Activated CD4-positive, alpha-beta T cell treated with anti-CD3 and anti-CD28 coated beads, Interleukin-2, Interleukin-4, amounts not matched to agents 100 ng/mL and 50 ng/mL, durations not matched to agents 16 hours and 8 hours (primary cell): Measurements from ENCODE around the gene LRMDA.

Experiments
- DNase-seq: peaks from one replicate; pipeline ENCODE4 v3.0.0-alpha.2; 2020; ENCODE audit warnings: low spot score

LRMDA gene

DNA sequence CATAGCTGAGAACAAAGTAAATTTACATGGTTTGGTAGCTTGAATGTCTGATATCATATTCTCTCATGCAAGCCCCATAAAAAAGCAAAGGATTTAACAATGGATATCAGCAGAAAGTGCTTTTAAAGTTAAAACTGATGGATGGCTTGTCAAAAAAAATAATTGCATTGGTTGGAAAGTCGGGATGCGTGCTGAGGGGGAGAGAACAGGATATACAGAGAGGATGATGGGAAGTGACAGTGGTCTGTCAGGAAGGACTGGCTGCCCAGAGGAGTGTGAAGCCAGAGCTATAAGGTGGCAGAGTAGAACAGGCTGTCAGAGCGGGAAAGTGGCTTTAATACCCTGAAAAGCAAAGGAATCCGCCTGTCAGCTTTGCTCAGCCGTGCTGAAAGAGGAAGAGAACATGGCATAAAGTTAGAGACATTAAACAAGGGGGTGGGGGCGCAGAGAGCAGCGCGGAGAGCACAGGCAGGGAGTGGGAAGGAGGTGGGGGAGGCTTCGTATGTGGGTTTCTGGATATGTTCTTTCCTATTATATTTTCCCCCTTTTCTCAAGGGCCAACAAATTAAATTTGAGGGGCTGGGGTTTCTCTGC, 493.0 kb downstream of the LRMDA start:
- DNase-seq: no peak

DNA sequence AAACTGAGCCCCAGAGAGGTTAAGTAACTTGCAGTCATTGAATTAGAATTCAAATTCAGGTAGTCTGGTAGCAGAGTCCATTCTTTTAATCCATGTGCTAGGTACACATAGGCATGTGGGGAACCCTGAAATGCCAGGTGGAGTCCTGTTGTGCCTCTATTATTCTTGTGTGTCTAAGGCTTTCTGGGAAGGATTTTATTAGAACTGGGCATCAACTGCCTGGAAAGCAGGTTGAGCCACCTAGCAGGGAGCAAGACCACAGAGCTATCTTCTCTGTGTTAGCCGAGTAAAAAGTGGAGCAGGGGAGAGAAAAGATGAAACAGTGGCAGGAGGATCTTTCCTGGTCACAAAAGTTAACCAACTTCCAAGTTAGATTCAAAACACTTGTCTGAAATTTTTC, 494.6 kb downstream of the LRMDA start:
- no peak for DNase-seq

DNA sequence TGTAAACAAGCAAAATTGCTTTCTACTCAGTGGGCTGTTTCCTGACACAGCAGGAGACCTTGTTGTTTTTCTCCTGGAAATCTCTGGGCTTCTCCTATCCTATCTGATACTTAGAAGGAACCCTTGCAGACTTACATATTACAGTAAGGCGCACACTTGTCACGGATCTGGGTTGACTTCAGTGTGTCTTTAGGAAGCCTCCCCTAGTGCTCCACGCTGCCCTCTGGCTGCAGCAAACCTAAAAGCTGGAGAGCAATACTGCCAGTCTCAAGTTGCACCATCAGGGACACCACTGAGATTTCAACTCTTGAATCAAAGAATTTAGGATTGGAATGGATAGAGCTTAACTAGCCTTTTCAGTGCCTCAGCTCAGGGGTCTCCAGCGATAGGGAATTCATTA, 495.3 kb downstream of the LRMDA start:
- no peak for DNase-seq

DNA sequence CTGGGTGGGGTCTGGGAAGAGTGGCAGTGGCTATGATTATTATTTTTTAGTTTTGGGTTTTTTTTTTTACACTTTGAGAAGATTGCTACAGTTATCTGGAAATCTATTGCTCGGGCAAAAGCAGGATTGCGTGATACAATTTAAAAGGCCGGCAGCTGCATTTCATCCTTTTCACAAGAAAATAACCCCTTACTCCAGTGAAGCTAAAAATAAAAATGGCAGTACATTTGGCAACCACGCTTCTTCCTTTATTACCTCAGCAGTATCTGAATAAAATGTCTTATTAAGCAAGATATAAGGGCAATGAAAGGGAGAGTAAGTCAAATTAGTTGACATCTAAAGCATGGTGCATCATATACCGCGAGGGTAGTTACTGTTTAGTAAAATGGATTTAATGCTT, 496.8 kb downstream of the LRMDA start:
- DNase-seq: no peak

DNA sequence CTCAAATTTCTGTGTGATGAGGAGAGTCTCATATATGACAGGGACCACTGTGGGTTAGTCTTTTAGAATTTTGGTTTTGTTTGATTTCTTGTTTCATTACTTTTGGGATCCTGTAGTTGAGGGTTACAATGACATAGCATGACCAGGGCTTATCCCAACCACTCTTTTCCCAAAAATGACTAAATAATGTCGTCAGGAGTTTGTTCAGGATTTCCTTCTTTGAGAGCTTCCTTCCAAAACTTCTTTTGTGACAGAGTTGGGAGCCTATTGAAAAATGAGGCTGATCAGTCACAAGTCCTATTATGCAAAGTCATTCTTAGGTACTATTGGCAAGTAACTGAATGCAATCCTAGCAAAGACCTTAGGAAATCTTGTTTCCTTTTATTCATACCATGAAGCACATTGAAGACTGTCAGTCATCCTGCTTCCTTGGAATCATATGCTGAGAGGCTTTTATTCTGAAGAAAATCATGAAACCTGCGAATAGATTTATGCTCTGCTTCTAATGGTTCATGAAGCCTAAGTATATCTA, 498.3 kb downstream of the LRMDA start:
- DNase-seq: no peak

DNA sequence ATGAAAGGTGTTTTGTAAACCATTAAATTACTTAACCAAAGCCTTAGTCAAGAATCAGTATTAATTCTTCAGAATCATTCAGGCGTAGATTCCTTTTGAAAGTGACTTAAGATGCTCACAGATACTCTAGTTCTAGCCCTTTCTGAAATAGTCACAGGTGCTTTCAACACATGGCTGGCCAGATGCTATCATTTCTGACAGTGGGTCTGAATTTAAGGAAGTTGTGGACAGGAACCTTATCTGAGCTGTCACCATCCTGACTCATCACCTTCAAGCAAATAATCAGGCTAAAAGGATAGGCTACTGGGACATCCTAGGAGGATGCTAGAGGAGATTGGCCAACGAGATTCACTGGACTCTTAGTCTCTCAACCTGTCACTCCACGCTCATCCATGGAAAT, 501.5 kb downstream of the LRMDA start:
- DNase-seq: no peak

DNA sequence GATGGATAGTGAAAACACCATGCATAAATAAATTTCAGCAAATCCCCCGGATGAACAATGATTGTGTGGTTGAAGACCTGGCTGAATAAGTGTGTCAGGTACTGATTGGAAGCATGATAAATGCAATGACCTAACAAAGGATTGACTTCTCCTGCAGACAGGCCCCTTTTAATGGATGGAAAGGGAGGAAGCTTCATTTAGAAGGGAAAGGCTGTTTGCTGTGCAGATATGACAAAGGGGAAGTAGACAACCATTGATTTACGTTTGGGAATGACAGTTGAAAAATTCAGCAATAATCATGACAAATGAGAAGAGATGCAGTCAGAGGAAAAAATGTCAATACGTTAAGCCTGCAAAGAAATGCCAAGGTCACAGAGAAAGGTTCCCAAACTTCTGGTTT, 503.8 kb downstream of the LRMDA start:
- no peak for DNase-seq

DNA sequence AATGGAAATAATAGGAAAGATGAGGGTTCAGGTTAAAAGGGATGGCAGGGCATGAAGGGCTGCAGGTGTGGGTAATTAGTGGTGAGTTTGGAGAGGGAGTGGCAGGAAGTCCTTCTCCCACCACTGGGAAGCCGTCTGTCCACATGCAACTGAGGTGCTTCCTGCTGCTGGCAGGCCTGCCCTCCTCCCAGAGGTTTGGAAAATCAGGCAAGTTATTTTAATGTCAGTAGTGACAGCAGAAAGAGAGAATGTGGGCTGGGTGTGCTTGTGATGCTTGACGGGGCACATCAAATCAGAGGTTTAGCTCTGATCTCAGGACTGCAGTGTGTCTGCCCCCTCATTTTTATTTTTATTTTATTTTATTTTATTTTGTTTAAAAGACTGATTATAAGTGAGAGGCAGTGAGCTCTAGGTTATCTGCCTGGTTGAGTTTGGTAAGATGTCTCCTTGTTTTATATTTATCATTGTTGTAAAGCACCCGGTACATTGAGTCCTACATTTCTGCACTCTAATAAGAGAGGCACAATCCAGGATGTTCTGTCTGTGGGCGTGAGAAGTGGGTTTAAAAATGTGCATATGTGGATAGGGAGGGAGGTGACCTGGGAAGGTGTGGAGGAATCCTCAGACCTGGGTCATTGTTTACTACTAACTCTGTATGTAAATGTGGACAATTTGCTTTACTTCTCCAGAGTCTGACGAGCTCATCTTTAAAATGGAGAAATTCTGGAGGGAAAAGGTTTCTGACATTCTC, 504.4 kb downstream of the LRMDA start:
- no peak for DNase-seq

DNA sequence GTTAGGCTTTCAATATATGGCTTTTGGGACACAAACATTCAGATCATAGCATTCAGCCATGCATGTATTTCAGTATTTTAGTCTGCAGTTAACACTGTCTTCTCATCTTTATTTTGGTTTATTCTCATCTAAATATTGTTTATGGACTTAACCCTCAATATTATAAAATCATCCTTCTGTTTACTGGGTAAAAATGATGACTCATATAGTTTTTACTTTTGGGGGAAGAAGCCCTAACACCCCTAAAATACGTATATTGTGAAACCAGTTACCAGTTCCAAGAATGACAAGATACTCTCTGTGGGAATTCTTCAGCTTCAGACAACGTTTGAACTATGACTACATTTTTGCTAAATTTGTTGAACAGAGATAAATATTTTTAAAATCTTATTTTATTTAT, 505.4 kb downstream of the LRMDA start:
- DNase-seq: no peak

DNA sequence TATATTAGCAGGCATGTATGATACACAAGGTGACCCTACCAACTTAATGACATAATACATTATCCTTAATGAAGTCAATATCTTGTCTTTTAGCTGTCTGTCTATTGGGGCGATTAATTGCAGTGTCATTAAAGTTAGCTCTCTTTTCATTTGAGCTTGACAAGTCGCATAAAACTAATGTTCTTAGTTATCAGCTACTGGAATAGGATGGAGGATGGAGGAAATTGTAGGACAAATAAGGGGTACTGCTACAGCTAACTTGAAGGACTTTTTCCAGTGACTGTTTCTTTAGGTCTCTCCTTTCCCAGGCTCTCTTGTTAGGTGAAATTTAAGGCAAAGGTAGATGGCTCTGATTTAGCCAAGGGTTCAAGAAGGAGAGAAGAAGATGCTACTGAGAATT, 506.4 kb downstream of the LRMDA start:
- DNase-seq: no peak

DNA sequence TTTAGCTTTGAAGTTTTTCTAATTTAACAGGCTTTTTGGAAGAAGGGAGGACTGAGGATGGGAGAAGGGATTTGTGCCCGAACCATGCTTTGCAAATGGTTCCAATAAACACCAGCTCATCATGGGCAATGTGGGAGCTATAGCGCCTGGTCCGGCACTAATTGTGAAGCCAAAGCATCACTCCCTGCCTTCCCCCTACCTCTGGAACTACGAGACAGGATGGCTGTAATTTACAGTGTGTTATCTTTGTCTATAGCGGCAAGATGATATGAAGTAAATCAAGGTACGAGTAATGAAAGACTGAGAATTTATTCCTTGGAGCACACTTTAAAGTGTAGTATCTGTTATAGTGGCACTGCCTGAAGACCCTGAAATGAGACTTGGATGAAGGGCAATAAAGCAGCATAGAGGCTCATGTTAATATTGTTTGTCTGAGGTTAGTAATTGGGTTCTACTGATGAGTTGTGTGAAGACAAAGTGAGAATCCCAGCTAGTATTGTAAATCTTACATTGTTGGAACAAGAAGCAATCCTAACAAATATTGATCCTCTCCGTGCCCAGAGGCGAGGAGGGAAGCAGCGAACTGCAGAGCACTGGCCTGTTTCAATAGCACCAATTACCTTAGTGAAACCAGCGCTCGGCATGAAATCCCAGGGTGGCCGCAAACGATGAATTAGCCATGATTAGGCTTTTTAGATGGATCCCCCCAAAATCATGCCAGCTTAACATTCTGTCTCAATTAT, 507.1 kb downstream of the LRMDA start:
- DNase-seq: no peak

DNA sequence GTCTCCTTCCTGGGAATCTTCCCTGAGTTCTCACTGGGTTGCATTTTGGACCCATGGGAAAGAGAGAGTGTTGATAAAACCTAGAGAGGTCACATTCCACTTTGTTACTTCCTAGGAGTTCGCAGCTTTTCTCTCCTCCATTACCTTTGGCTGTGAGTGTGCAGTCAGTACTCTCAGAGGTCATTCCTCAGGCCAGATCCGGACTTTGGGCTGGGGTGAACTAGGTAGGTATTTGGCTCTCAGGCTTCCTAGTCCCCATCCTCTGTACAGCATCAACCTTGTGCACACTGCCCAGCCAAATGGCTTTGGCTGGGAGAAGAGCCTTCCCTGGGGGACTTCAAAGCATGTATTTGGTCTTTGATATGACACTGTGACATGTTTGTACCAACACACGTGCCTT, 508.1 kb downstream of the LRMDA start:
- no peak for DNase-seq

DNA sequence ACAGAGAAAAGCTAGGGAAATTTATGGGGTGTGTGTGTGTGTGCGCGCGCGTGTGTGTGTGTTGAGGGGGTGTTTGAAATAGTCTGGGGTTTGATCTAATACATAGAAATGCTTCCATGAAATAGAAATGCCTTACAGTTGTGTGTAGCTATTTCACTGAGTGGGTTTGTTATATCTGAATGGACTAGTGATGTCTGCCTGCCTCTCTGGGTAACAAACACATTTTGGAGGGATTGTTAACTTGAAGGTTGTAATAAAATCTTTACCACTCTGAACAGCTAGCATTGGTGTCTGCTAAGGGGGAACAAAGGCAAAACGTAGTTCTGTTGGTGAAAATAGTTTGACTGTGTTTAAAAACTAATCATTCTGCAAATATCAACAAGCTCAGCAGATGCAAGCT, 509.3 kb downstream of the LRMDA start:
- no peak for DNase-seq

DNA sequence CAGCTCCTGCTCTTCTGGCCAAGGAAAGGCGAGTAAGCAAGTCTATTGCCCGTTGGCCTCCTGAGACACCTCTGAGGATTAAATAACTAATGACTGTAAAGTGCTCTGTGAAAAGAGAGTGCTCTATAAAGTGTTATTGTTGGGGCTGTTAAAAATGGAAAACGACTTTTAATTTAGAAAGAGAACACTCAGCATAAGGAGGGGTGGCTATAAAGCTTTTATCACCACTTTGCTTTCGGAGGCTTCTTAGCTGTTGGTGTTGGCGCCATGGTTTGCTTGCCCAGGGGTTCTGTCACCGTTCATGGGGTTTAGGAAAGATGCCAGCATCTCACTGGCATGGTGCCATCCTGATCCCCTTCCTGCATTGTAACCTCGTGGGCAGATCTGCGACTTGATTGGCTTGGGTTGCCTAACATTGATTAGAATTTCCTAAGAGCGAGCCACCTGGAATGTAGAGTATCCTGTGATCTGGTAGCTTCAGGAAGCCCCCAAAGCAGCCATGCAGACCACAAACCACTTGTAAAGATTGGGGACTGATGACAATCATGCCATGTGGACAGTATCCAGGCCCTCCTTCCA, 509.9 kb downstream of the LRMDA start:
- no peak for DNase-seq

DNA sequence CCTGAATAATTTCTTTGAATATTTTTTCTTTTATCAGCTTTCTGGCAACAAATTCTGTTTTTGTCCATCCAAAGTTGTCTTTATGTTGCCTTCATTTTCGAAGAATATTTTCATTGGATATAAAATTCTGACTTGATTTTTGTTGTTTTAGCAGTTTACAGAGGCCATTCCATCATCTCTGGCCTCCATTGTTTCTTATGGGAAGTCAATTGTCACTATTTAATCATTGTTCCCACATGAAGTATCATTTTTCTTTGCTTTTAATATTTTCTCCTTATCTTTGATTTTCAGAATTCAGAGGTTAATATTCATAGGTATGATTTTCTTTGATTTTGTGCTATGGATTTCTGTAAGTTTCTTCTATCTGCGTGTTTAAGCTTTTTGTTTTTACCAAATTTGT, 512.6 kb downstream of the LRMDA start:
- no peak for DNase-seq

DNA sequence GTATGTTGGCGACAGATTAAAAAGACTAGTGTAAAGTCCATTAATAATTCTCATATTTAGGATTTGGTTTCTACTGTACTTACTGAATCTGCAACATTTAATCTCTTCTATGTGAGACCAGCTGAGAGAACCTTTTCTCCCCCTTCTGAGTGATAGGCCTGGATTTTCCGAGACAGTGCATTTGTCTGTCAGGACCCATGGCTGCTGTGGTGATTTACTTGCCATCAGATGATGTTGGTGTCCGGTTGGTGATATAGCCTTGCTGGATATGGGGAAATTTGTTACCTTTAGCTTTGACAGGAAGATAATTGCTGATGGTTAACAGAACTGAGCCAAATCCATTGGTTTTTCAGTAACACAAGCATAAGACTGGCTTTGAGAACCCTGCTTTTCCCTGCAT, 517.2 kb downstream of the LRMDA start:
- no peak for DNase-seq

DNA sequence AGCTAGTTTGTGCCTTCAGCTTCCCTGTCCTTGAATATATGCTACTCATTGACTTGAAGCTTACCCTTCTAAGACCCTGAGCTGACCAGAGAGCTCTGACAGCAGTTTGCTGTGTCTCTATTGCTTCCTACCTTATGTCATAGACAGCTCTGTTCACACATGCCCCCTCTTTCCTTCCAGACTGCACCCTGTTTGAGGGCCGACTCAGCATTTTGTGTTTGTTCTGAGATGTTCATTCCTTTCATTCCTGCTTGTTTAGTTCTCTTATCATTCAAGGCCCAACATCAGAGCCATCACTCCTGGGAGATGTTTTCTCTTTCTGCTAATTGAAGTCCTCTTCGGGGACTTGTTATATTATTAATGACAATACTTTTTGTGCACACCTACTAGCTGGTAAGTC, 518.9 kb downstream of the LRMDA start:
- no peak for DNase-seq

DNA sequence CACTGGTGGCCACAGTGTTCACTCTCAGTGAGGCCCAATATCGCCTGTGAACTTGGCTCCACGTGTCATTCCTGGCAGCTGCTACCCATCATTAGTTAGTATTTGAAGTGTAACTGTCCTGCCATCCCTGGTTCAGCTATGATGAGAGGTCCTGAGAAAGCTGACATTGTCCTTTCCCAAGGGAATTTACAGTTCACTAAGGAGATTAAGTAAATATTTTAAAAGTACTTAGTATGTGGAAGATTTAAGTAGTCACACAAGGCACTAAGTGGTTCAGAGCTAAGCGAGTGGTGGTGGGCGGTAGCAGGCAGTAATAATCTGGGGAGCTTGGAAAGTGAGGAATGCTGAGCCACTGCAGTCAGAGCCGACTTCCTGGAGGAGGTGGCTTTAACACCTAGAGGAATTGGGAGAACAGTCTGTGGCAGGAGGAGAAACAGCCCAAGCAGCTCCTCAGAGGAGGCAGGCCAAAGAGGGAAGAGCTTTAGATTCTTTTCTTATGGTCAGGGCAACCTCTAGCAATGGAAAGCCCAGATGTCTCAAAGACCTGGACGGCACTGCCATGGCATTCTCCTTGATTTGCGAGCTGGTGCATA, 519.7 kb downstream of the LRMDA start:
- no peak for DNase-seq

DNA sequence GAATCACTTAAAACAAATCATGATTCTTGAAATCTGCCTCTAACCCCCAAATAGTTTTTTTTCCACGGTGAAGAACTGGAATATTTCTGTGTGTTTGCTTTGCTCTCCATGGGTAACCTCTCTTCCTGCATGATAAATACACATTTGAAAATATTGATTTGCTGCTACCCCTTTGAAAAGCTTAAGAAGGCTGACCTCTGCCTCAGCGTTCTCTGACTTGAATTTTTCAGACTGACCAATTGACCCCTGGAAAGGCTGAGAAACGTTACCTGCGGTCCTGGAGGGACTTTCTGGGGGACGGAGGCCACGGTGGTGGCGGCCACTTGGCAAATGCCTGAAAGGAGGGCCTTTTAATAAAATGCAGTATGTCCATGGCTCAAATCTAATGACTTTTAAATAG, 520.2 kb downstream of the LRMDA start:
- no peak for DNase-seq

DNA sequence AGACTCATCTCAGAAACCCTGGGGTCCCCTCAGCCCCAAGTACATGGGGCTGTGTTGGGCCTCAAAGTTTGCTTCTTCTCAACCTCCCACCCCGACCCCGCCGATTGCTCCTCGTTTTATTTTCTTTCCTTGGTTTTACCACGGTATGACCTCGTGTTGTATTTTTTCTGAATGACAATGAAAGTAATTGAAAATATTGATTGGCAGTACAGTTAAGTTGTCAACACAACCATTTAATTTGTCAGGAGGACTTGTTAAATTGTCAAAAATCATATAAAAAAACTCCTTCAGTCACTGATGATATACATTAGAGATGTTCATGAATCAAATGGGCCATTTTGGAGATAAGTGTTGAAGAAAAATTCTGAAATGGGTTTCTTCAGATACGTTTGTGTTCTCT, 520.7 kb downstream of the LRMDA start:
- DNase-seq: no peak

DNA sequence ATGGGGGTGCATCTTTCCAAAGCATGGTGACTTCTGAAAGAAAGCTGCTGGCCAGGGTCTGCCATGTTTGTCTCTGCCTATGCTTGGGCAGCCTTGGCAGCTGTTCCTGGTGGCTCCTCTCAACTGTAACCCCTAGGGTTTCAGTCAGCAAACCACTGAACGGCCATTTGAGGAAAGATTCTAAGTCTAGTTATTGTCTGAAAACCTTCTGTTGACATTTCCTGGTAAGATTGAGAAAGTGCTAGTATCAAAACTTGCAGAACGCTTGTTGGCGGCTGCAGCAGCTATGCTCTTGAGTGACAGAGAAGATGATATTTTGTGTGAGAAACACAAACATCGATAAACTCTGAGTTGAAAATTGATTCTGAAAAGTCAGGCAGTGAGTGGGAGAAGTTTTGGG, 523.1 kb downstream of the LRMDA start:
- DNase-seq: no peak

DNA sequence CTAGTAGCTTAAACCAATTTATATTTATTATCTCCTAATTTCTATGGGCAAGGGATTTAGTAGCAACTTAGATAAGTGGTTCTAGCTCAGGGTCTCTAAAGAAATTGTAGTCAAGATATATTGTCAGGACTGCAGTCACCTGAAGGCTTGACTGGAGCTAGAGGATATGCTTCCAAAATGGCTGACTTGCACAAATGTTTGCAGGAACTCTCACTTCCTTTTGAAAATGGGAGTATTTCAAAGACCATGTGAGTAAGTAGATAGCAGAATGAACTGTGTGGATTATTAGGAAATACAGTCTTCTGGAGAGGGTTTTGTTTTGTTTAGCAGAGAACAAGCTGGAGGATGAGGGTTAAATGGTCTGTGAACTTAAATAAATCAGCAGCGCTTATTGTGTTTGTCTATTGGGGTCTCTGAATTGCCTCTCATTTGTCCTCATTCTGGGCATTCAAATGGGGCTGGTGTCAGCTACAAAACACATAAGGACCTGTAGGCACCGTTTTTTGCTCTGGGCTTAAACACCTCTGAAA, 524.6 kb downstream of the LRMDA start:
- no peak for DNase-seq
